ENCODE results near the gene CACNG8.

GRCh38 chr19:54024660-54025059 lies 61.9 kb downstream of the CACNG8 start:
- TF ChIP-seq EZH2 (IDR thresholded peaks at IDR 0.05; ENCODE audit: borderline replicate concordance, low read length): no peak
- TF ChIP-seq, protein P1, sequence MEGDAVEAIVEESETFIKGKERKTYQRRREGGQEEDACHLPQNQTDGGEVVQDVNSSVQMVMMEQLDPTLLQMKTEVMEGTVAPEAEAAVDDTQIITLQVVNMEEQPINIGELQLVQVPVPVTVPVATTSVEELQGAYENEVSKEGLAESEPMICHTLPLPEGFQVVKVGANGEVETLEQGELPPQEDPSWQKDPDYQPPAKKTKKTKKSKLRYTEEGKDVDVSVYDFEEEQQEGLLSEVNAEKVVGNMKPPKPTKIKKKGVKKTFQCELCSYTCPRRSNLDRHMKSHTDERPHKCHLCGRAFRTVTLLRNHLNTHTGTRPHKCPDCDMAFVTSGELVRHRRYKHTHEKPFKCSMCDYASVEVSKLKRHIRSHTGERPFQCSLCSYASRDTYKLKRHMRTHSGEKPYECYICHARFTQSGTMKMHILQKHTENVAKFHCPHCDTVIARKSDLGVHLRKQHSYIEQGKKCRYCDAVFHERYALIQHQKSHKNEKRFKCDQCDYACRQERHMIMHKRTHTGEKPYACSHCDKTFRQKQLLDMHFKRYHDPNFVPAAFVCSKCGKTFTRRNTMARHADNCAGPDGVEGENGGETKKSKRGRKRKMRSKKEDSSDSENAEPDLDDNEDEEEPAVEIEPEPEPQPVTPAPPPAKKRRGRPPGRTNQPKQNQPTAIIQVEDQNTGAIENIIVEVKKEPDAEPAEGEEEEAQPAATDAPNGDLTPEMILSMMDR (IDR thresholded peaks at IDR 0.05; ENCODE audit: low read length): no peak

Measured in OCI-LY1 (cell line).